WTC11 (cell line): ENCODE results near the gene RRBP1.

Experiments
- CBFB ChIP-seq: sonication (generic); formaldehyde crosslinking; IDR thresholded peaks from 2 replicates; pipeline ENCODE4 v1.8.1; 2022; ENCODE audit warnings: mild to moderate bottlenecking, low read depth, missing genetic modification reagents
- CTCF ChIP-seq: fragments of 200-600 bp; IDR thresholded peaks from 2 replicates; pipeline ENCODE4 v1.8.0; 2022; ENCODE audit warnings: antibody characterized with exemption
- E2F1 ChIP-seq: sonication (generic); formaldehyde crosslinking; IDR thresholded peaks from 2 replicates; pipeline ENCODE4 v1.8.0; 2022; ENCODE audit warnings: mild to moderate bottlenecking, missing genetic modification reagents
- JUN ChIP-seq: sonication (generic); formaldehyde crosslinking; IDR thresholded peaks from 2 replicates; pipeline ENCODE4 v1.8.0; 2023; ENCODE audit warnings: mild to moderate bottlenecking, missing genetic modification reagents
- MAX ChIP-seq: sonication (generic); formaldehyde crosslinking; IDR thresholded peaks from 2 replicates; pipeline ENCODE4 v1.8.0; 2022; ENCODE audit warnings: mild to moderate bottlenecking, missing genetic modification reagents
- MLX ChIP-seq: sonication (generic); formaldehyde crosslinking; IDR thresholded peaks from 2 replicates; pipeline ENCODE4 v1.8.1; 2023; ENCODE audit warnings: mild to moderate bottlenecking, missing genetic modification reagents, moderate library complexity
- RELA ChIP-seq: sonication (generic); formaldehyde crosslinking; IDR thresholded peaks from 2 replicates; pipeline ENCODE4 v1.8.1; 2022; ENCODE audit warnings: missing genetic modification reagents, mild to moderate bottlenecking, borderline replicate concordance
- TEAD4 ChIP-seq: sonication (generic); formaldehyde crosslinking; IDR thresholded peaks from 2 replicates; pipeline ENCODE4 v1.8.0; 2022; ENCODE audit warnings: mild to moderate bottlenecking, missing genetic modification reagents
- ZNF232 ChIP-seq: sonication (generic); formaldehyde crosslinking; IDR thresholded peaks from 2 replicates; pipeline ENCODE4 v1.8.0; 2022; ENCODE audit warnings: mild to moderate bottlenecking, missing genetic modification reagents

GRCh38 chr20:17662333-17663039 lies 19.6 kb downstream of the RRBP1 start:
- TF ChIP-seq CTCF (no peak), TEAD4 (CRISPR knock-in tag) (no peak), MAX (no peak), ZNF232 (CRISPR knock-in tag) (no peak), RELA (no peak), MLX (CRISPR knock-in tag) (no peak), E2F1 (CRISPR knock-in tag) (no peak), CBFB (no peak), JUN (CRISPR knock-in tag) (no peak)
